Muscle layer of duodenum (tissue), 2 donors: ENCODE data around the gene OMD.
A peak's percentile ranks its signal among the peaks of the same experiment; 100 is the strongest.

ENCODE experiments used
- H3K27ac ChIP-seq: one replicate; pipeline ENCODE4 v1.7.0; 2013; ENCODE audit warnings: mild to moderate bottlenecking, low read length
- H3K27me3 ChIP-seq: one replicate; pipeline ENCODE4 v1.7.0; 2013; ENCODE audit warnings: low read depth, mild to moderate bottlenecking, control low read depth, low read length
- H3K36me3 ChIP-seq, 2 donors: one replicate each; pipeline ENCODE4 v1.7.0; 2013; ENCODE audit warnings: low read length in 2 of 2, control low read depth in 1 of 2, mild to moderate bottlenecking in 1 of 2; ENCODE audit not compliant: insufficient read depth in 2 of 2, control insufficient read depth in 1 of 2
- H3K4me1 ChIP-seq, 2 donors: one replicate each; pipeline ENCODE4 v1.7.0; 2013; ENCODE audit warnings: low read length in 2 of 2, mild to moderate bottlenecking in 2 of 2, control low read depth in 1 of 2, moderate library complexity in 1 of 2; ENCODE audit not compliant: insufficient read depth in 2 of 2, control insufficient read depth in 1 of 2
- H3K4me3 ChIP-seq, 2 donors: one replicate each; pipeline ENCODE4 v1.7.0; 2013; ENCODE audit warnings: low read length in 2 of 2, low read depth in 1 of 2, mild to moderate bottlenecking in 1 of 2
- H3K9me3 ChIP-seq, 2 donors: one replicate each; pipeline ENCODE4 v1.7.0; 2013; ENCODE audit warnings: low read length in 2 of 2, control low read depth in 1 of 2, mild to moderate bottlenecking in 1 of 2; ENCODE audit not compliant: control insufficient read depth in 1 of 2
- donor health status: healthy.

OMD gene, protein sequence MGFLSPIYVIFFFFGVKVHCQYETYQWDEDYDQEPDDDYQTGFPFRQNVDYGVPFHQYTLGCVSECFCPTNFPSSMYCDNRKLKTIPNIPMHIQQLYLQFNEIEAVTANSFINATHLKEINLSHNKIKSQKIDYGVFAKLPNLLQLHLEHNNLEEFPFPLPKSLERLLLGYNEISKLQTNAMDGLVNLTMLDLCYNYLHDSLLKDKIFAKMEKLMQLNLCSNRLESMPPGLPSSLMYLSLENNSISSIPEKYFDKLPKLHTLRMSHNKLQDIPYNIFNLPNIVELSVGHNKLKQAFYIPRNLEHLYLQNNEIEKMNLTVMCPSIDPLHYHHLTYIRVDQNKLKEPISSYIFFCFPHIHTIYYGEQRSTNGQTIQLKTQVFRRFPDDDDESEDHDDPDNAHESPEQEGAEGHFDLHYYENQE

GRCh38 chr9:92424340-92424739 is at the start of gene OMD:
TSS of gene OMD (minus strand) at chr9:92424471. CDS start at chr9:92417558, 6,913 bp downstream.
- Histone ChIP-seq H3K27me3 (no peaks in the 10 kb centered on the region), H3K4me1 (peaks cover 0 to 18% of the 10 kb centered on the region in 2 donors), H3K27ac (peak within 1 kb of the TSS; percentile 43), H3K36me3 (no peaks in the 10 kb centered on the region), H3K9me3 (no peaks in the 10 kb centered on the region), H3K4me3 (peak within 1 kb of the TSS in 1 of 2 donors; percentile 24)

GRCh38 chr9:92468206-92468605 is 43.9 kb upstream of the OMD start:
- Histone ChIP-seq H3K9me3 (no peaks in the 10 kb centered on the region), H3K4me1 (no peaks in the 10 kb centered on the region), H3K36me3 (peaks cover 0 to 9% of the 10 kb centered on the region in 2 donors), H3K27ac (no peak overlapping the region), H3K4me3 (no peak overlapping the region), H3K27me3 (no peaks in the 10 kb centered on the region)

- no peak overlapping the region for H3K4me3 ChIP-seq
- no peaks in the 10 kb centered on the region for H3K9me3 ChIP-seq
- peaks cover 0 to 9% of the 10 kb centered on the region in 2 donors for H3K36me3 ChIP-seq
- H3K27ac ChIP-seq = no peak overlapping the region
- no peaks in the 10 kb centered on the region for H3K27me3 ChIP-seq
- no peaks in the 10 kb centered on the region for H3K4me1 ChIP-seq
These were observed 43.2 kb upstream of the OMD start for GRCh38 chr9:92467511-92467910.

- no peak overlapping the region for H3K4me3 ChIP-seq
- no peaks in the 10 kb centered on the region for H3K27me3 ChIP-seq
- no peaks in the 10 kb centered on the region for H3K9me3 ChIP-seq
- peaks cover 0 to 9% of the 10 kb centered on the region in 2 donors for H3K36me3 ChIP-seq
- no peak overlapping the region for H3K27ac ChIP-seq
- H3K4me1 ChIP-seq = no peaks in the 10 kb centered on the region
These were observed 42.8 kb upstream of the OMD start for GRCh38 chr9:92467041-92467440.

DNA sequence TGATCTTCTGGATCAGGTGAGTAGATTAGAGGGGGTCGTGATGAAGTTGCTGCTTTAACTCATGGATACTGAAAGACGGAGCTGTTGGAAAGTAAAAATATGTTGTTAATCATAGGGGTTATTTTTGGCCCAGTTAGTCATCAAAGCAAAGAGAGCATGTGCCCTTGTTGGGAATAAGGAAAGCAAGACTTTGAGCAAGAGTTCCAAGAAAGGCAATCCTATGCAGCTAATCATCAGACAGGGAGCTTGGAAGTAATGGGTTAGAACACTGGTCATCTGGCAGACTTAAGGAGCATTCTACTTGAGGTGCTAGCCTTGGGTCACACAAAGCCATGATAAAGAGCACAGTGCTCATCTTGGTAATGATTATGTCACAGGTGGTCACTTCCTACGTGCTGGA is 39.7 kb upstream of the OMD start:
- Histone ChIP-seq H3K36me3 (peaks cover 0 to 9% of the 10 kb centered on the region in 2 donors), H3K4me3 (no peak overlapping the region), H3K27me3 (no peaks in the 10 kb centered on the region), H3K9me3 (no peaks in the 10 kb centered on the region), H3K27ac (peak overlapping the region; percentile 89), H3K4me1 (no peaks in the 10 kb centered on the region)

GRCh38 chr9:92463387-92463786 is 39.1 kb upstream of the OMD start:
- Histone ChIP-seq H3K36me3 (peaks cover 0 to 9% of the 10 kb centered on the region in 2 donors), H3K4me3 (no peak overlapping the region), H3K27me3 (no peaks in the 10 kb centered on the region), H3K27ac (peak overlapping the region; percentile 89), H3K9me3 (no peaks in the 10 kb centered on the region), H3K4me1 (no peaks in the 10 kb centered on the region)

DNA sequence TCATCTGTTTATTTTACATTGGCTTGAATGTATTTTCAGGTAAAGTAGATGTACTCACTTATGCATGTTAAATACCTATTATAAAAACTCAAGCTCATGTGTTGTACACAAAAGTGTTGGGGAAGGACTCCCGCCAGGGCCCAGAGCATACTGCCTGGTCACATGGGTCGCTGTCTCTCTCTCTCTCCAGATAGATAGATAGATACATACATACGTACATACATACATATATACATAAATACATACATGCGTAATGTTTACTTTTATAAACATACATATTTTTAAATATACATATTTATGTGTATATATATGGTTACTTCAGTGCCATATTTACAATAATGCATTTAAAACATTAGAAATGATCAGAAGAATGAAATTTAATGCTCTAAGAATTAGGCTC is 33.3 kb upstream of the OMD start:
- H3K4me1 ChIP-seq = no peaks in the 10 kb centered on the region

DNA sequence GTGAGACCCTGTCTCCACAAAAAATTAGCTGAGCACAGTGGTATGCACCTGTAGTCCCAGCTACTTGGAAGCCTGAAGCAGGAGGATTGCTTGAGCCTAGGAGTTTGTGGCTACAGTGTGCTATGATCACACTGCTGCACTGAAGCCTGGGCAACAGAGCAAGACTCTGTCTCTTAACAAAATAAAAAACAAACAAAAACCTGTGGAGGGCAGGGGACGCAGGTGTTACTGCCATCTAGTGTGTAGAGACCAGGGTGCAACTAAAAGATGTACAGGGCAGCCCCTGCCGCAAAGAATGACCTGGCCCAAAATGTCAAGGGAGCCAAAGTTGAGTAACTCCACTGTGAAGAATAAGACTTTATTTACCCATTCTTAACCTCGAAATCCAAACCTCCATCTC is 30.9 kb upstream of the OMD start:
- H3K36me3 ChIP-seq = no peaks in the 10 kb centered on the region
- H3K9me3 ChIP-seq = no peaks in the 10 kb centered on the region
- H3K4me3 ChIP-seq = no peak overlapping the region
- no peaks in the 10 kb centered on the region for H3K27me3 ChIP-seq
- H3K4me1 ChIP-seq = no peaks in the 10 kb centered on the region
- H3K27ac ChIP-seq = no peak overlapping the region

More for the DNA sequence above, 33.3 kb upstream of the OMD start:
- H3K27me3 ChIP-seq = no peaks in the 10 kb centered on the region
- H3K36me3 ChIP-seq = no peaks in the 10 kb centered on the region
- H3K9me3 ChIP-seq = no peaks in the 10 kb centered on the region
- no peak overlapping the region for H3K4me3 ChIP-seq
- H3K27ac ChIP-seq = no peak overlapping the region

- no peaks in the 10 kb centered on the region for H3K9me3 ChIP-seq
- H3K27ac ChIP-seq = no peak overlapping the region
- H3K4me3 ChIP-seq = no peak overlapping the region
- no peaks in the 10 kb centered on the region for H3K4me1 ChIP-seq
- H3K36me3 ChIP-seq = no peaks in the 10 kb centered on the region
- no peaks in the 10 kb centered on the region for H3K27me3 ChIP-seq
These were observed 22.3 kb upstream of the OMD start for GRCh38 chr9:92446536-92446935.

- Histone ChIP-seq H3K4me3 (no peak overlapping the region), H3K4me1 (no peaks in the 10 kb centered on the region), H3K27me3 (no peaks in the 10 kb centered on the region), H3K36me3 (no peaks in the 10 kb centered on the region), H3K9me3 (no peaks in the 10 kb centered on the region), H3K27ac (no peak overlapping the region)
These were observed 20.6 kb upstream of the OMD start for GRCh38 chr9:92444841-92445240.

DNA sequence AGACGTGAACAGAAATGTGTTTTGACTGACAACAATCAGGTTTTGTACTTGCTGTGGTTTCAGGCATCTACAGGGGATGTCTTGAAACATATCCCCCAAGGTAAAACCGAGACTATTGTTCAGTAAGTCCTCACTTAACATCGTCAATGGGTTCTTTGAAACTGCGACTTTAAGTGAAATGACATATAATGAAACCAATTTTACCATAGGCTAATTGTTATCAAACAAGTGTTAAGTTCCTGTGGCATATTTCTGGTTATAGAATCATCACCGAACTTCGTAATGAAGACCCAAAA is 16.4 kb upstream of the OMD start:
- H3K4me1 ChIP-seq = no peaks in the 10 kb centered on the region
- H3K27ac ChIP-seq = no peak overlapping the region
- H3K4me3 ChIP-seq = no peak overlapping the region
- no peaks in the 10 kb centered on the region for H3K27me3 ChIP-seq
- H3K36me3 ChIP-seq = no peaks in the 10 kb centered on the region
- peaks cover 0 to 2% of the 10 kb centered on the region in 2 donors for H3K9me3 ChIP-seq
